HEK293T (cell line): Measurements from ENCODE around the gene STK33.

Source experiments
- ARNT ChIP-seq: fragments of 450-650 bp; IDR thresholded peaks from 2 replicates; pipeline ENCODE4 v1.6.1; 2017; ENCODE audit warnings: mild to moderate bottlenecking
- BHLHE40 ChIP-seq: fragments of 450-650 bp; IDR thresholded peaks from 2 replicates; pipeline ENCODE4 v1.6.1; 2016; ENCODE audit warnings: mild to moderate bottlenecking, moderate library complexity, borderline replicate concordance
- ELF4 ChIP-seq: fragments of 450-650 bp; IDR thresholded peaks from 2 replicates; pipeline ENCODE4 v1.6.1; 2017; ENCODE audit warnings: antibody characterized with exemption
- FOXA1 ChIP-seq: fragments of 450-650 bp; IDR thresholded peaks from 2 replicates; pipeline ENCODE4 v1.6.1; 2016; ENCODE audit warnings: mild to moderate bottlenecking
- FOXM1 ChIP-seq: fragments of 450-650 bp; IDR thresholded peaks from 2 replicates; pipeline ENCODE4 v1.6.1; 2017; ENCODE audit warnings: mild to moderate bottlenecking, borderline replicate concordance
- HDGF ChIP-seq: fragments of 450-650 bp; IDR thresholded peaks from 2 replicates; pipeline ENCODE4 v1.6.1; 2017; ENCODE audit warnings: antibody characterized with exemption, borderline replicate concordance
- L3MBTL2 ChIP-seq: fragments of 450-650 bp; conservative IDR thresholded peaks from 2 replicates; pipeline ENCODE4 v1.6.1; 2016; ENCODE audit warnings: mild to moderate bottlenecking
- LEF1 ChIP-seq: fragments of 450-650 bp; IDR thresholded peaks from 2 replicates; pipeline ENCODE4 v1.6.1; 2017; ENCODE audit warnings: mild to moderate bottlenecking, borderline replicate concordance
- PKNOX1 ChIP-seq: fragments of 450-650 bp; IDR thresholded peaks from 2 replicates; pipeline ENCODE4 v1.6.1; 2016
- SP1 ChIP-seq: fragments of 450-650 bp; IDR thresholded peaks from 2 replicates; pipeline ENCODE4 v1.6.1; 2017
- SUZ12 ChIP-seq: fragments of 450-650 bp; IDR thresholded peaks from 2 replicates; pipeline ENCODE4 v1.6.1; 2016; ENCODE audit warnings: mild to moderate bottlenecking
- TARDBP ChIP-seq: fragments of 450-650 bp; IDR thresholded peaks from 2 replicates; pipeline ENCODE4 v1.6.1; 2016

GRCh38 chr11:8459711-8460399 is 134.2 kb downstream of the STK33 start:
- TF ChIP-seq LEF1 (no peak), L3MBTL2 (no peak), SP1 (no peak), BHLHE40 (no peak), PKNOX1 (no peak), FOXA1 (no peak), HDGF (no peak), TARDBP (no peak), SUZ12 (no peak), ARNT (no peak), FOXM1 (no peak), ELF4 (no peak)
